ENCODE measurements around the gene CFAP68. TPM values are rescaled to one million over a fixed set of nuclear protein-coding genes. Genes with fewer than 3 reads are reported as not detected.

Gene CFAP68
- total RNA-seq (10 to 100 TPM; 12.0 to 18.6 (median 16.7) TPM), total RNA-seq (4.1 to 15.2 (median 10.9) reads per million in 29 experiments)
- total RNA-seq (2013): 31.6 TPM

GRCh38 chr11:111878849-111879636 lies at the start of gene CFAP68, which contains the start of gene FDXACB1:
Gene CFAP68 (plus strand): TSS chr11:111879541. CDS start chr11:111879561, 20 bp downstream.
Gene FDXACB1 (minus strand): TSS chr11:111879165. CDS start chr11:111879132, 33 bp downstream.
- Histone ChIP-seq H3K27ac (ENCODE audit: low read length) (peak within 1 kb of the TSS; percentile 98), H3K4me1 (ENCODE audit: control insufficient read depth in 1 of 2, extremely low read depth in 1 of 2, insufficient read depth in 2 of 2, low read length in 2 of 2) (peaks cover 2 to 12% of the 10 kb centered on the region in 2 experiments), H3K27me3 (replicated peaks in 1 of 2; ENCODE audit: control insufficient read depth in 2 of 2, extremely low read depth in 1 of 2, insufficient read depth in 2 of 2, low read length in 1 of 2) (no peaks in the 10 kb centered on the region), H3K4me3 (ENCODE audit: control insufficient read depth in 1 of 2, extremely low read depth in 1 of 2, low read length in 1 of 2) (peak within 1 kb of the TSS; percentile 78 to 80), H3K9me3 (no peaks in the 10 kb centered on the region), H3K36me3 (ENCODE audit: control insufficient read depth in 2 of 2, extremely low read depth in 1 of 2, insufficient read depth in 1 of 2, low read length in 1 of 2) (peaks cover 0 to 23% of the 10 kb centered on the region in 2 donors)
- H3K27ac Mint-ChIP-seq: peak within 1 kb of the TSS; percentile 97 to 98
- POLR2A ChIA-PET: no interaction called here
- ATAC-seq (replicated peaks in 1 of 4) (peak; percentile 85 to 91 (median 87)), DNase-seq (peak; percentile 91 to 98 (median 95))
- 0% methylated on average over 49 of the region's 55 CpGs for WGBS (ENCODE audit: insufficient coverage)
- no peaks in the 10 kb centered on the region for H3K9me3 Mint-ChIP-seq
- H3K36me3 Mint-ChIP-seq: peaks cover 18% of the 10 kb centered on the region
- CTCF ChIA-PET: interaction anchor here (0.7 to 4.2 kb wide), 4 partner anchors 8 to 127 kb away, joined by 3 to 13 read pairs (median 3); partner anchors contain the start of gene ALG9 (in 1 of the 2)
- no peaks in the 10 kb centered on the region for H3K27me3 Mint-ChIP-seq
- peak within 1 kb of the TSS; percentile 81 to 91 (median 91) for H3K4me3 Mint-ChIP-seq
- peaks cover 16 to 25% (median 22%) of the 10 kb centered on the region in 3 donors for H3K4me1 Mint-ChIP-seq

- H3K4me3 ChIP-seq (ENCODE audit: control insufficient read depth in 1 of 2, extremely low read depth in 1 of 2, low read length in 1 of 2): no peak overlapping the region
- no peaks in the 10 kb centered on the region for H3K9me3 Mint-ChIP-seq
- H3K4me3 Mint-ChIP-seq: no peak overlapping the region
- no peak overlapping the region for H3K27ac ChIP-seq (ENCODE audit: low read length)
- H3K9me3 ChIP-seq: no peaks in the 10 kb centered on the region
- ChIA-PET POLR2A (no interaction called here), CTCF (interaction anchor here in 1 of 2 donors (1.1 to 1.4 kb wide), 4 partner anchors 8 to 267 kb away, joined by 3 to 7 read pairs (median 4); no protein-coding TSS in a partner anchor)
- no peak for DNase-seq
- 100% methylated on average over 3 of the region's 4 CpGs for WGBS (ENCODE audit: insufficient coverage)
- no peaks in the 10 kb centered on the region for H3K27me3 ChIP-seq (replicated peaks in 1 of 2; ENCODE audit: control insufficient read depth in 2 of 2, extremely low read depth in 1 of 2, insufficient read depth in 2 of 2, low read length in 1 of 2)
- H3K36me3 ChIP-seq (ENCODE audit: control insufficient read depth in 2 of 2, extremely low read depth in 1 of 2, insufficient read depth in 1 of 2, low read length in 1 of 2): peaks cover 12 to 63% of the 10 kb centered on the region in 2 donors
- H3K4me1 ChIP-seq (ENCODE audit: control insufficient read depth in 1 of 2, extremely low read depth in 1 of 2, insufficient read depth in 2 of 2, low read length in 2 of 2): no peaks in the 10 kb centered on the region
- peaks cover 63% of the 10 kb centered on the region for H3K36me3 Mint-ChIP-seq
- H3K4me1 Mint-ChIP-seq: no peaks in the 10 kb centered on the region
- H3K27me3 Mint-ChIP-seq: no peaks in the 10 kb centered on the region
- ATAC-seq (replicated peaks in 1 of 4): no peak
- H3K27ac Mint-ChIP-seq: no peak overlapping the region
Measured at GRCh38 chr11:111833524-111833923, 45.8 kb upstream of the CFAP68 start.

- Histone ChIP-seq H3K4me3 (ENCODE audit: control insufficient read depth in 1 of 2, extremely low read depth in 1 of 2, low read length in 1 of 2) (no peak overlapping the region), H3K9me3 (no peaks in the 10 kb centered on the region), H3K4me1 (ENCODE audit: control insufficient read depth in 1 of 2, extremely low read depth in 1 of 2, insufficient read depth in 2 of 2, low read length in 2 of 2) (no peaks in the 10 kb centered on the region), H3K27ac (ENCODE audit: low read length) (no peak overlapping the region), H3K36me3 (ENCODE audit: control insufficient read depth in 2 of 2, extremely low read depth in 1 of 2, insufficient read depth in 1 of 2, low read length in 1 of 2) (peaks cover 9 to 61% of the 10 kb centered on the region in 2 donors), H3K27me3 (replicated peaks in 1 of 2; ENCODE audit: control insufficient read depth in 2 of 2, extremely low read depth in 1 of 2, insufficient read depth in 2 of 2, low read length in 1 of 2) (no peaks in the 10 kb centered on the region)
- no peaks in the 10 kb centered on the region for H3K4me1 Mint-ChIP-seq
- ATAC-seq (replicated peaks in 1 of 4) (no peak), DNase-seq (no peak)
- no peak overlapping the region for H3K4me3 Mint-ChIP-seq
- POLR2A ChIA-PET: interaction anchor here in 1 of 2 donors (0.6 kb wide), 1 partner anchor 239 kb away, joined by 3 read pairs; no protein-coding TSS in a partner anchor
- no peak overlapping the region for H3K27ac Mint-ChIP-seq
- CTCF ChIA-PET: interaction anchor here (0.5 to 1.3 kb wide), 4 partner anchors 12 to 30 kb away, joined by 3 to 4 read pairs (median 3); no protein-coding TSS in a partner anchor
- H3K9me3 Mint-ChIP-seq: no peaks in the 10 kb centered on the region
- WGBS (ENCODE audit: insufficient coverage): 94% methylated on average over 2 of the region's 3 CpGs
- H3K36me3 Mint-ChIP-seq: peaks cover 58% of the 10 kb centered on the region
- H3K27me3 Mint-ChIP-seq: no peaks in the 10 kb centered on the region
Measured at GRCh38 chr11:111834432-111835163, 44.7 kb upstream of the CFAP68 start.

- Mint-ChIP-seq H3K27me3 (no peaks in the 10 kb centered on the region), H3K4me3 (no peak overlapping the region), H3K4me1 (no peaks in the 10 kb centered on the region), H3K9me3 (no peaks in the 10 kb centered on the region), H3K27ac (no peak overlapping the region), H3K36me3 (peaks cover 51% of the 10 kb centered on the region)
- ChIA-PET CTCF (interaction anchor here (0.6 to 1.3 kb wide), 4 partner anchors 11 to 28 kb away, joined by 3 to 4 read pairs (median 4); no protein-coding TSS in a partner anchor), POLR2A (no interaction called here)
- DNase-seq: no peak
- no peak overlapping the region for H3K4me3 ChIP-seq (ENCODE audit: control insufficient read depth in 1 of 2, extremely low read depth in 1 of 2, low read length in 1 of 2)
- H3K36me3 ChIP-seq (ENCODE audit: control insufficient read depth in 2 of 2, extremely low read depth in 1 of 2, insufficient read depth in 1 of 2, low read length in 1 of 2): peaks cover 6 to 63% of the 10 kb centered on the region in 2 donors
- no peaks in the 10 kb centered on the region for H3K27me3 ChIP-seq (replicated peaks in 1 of 2; ENCODE audit: control insufficient read depth in 2 of 2, extremely low read depth in 1 of 2, insufficient read depth in 2 of 2, low read length in 1 of 2)
- no peaks in the 10 kb centered on the region for H3K9me3 ChIP-seq
- no peak overlapping the region for H3K27ac ChIP-seq (ENCODE audit: low read length)
- H3K4me1 ChIP-seq (ENCODE audit: control insufficient read depth in 1 of 2, extremely low read depth in 1 of 2, insufficient read depth in 2 of 2, low read length in 2 of 2): no peaks in the 10 kb centered on the region
- no peak for ATAC-seq (replicated peaks in 1 of 4)
- 100% methylated on average over 2 of the region's 7 CpGs for WGBS (ENCODE audit: insufficient coverage)
Measured at GRCh38 chr11:111835665-111836064, 43.7 kb upstream of the CFAP68 start.

GRCh38 chr11:111836162-111836561 lies 43.2 kb upstream of the CFAP68 start:
- H3K27ac Mint-ChIP-seq: no peak overlapping the region
- no peak overlapping the region for H3K4me3 Mint-ChIP-seq
- no peak for DNase-seq
- POLR2A ChIA-PET: no interaction called here
- H3K9me3 ChIP-seq: no peaks in the 10 kb centered on the region
- H3K9me3 Mint-ChIP-seq: no peaks in the 10 kb centered on the region
- no peaks in the 10 kb centered on the region for H3K27me3 Mint-ChIP-seq
- H3K27ac ChIP-seq (ENCODE audit: low read length): no peak overlapping the region
- no CpG with 5 or more reads among the region's 1 CpG for WGBS (ENCODE audit: insufficient coverage)
- H3K4me1 ChIP-seq (ENCODE audit: control insufficient read depth in 1 of 2, extremely low read depth in 1 of 2, insufficient read depth in 2 of 2, low read length in 2 of 2): no peaks in the 10 kb centered on the region
- ATAC-seq (replicated peaks in 1 of 4): no peak
- H3K4me3 ChIP-seq (ENCODE audit: control insufficient read depth in 1 of 2, extremely low read depth in 1 of 2, low read length in 1 of 2): no peak overlapping the region
- peaks cover 51% of the 10 kb centered on the region for H3K36me3 Mint-ChIP-seq
- peaks cover 0 to 2% (median 0%) of the 10 kb centered on the region in 3 donors for H3K4me1 Mint-ChIP-seq
- H3K36me3 ChIP-seq (ENCODE audit: control insufficient read depth in 2 of 2, extremely low read depth in 1 of 2, insufficient read depth in 1 of 2, low read length in 1 of 2): peaks cover 6 to 62% of the 10 kb centered on the region in 2 donors
- CTCF ChIA-PET: no interaction called here
- H3K27me3 ChIP-seq (replicated peaks in 1 of 2; ENCODE audit: control insufficient read depth in 2 of 2, extremely low read depth in 1 of 2, insufficient read depth in 2 of 2, low read length in 1 of 2): no peaks in the 10 kb centered on the region

- Histone ChIP-seq H3K27me3 (replicated peaks in 1 of 2; ENCODE audit: control insufficient read depth in 2 of 2, extremely low read depth in 1 of 2, insufficient read depth in 2 of 2, low read length in 1 of 2) (no peaks in the 10 kb centered on the region), H3K4me1 (ENCODE audit: control insufficient read depth in 1 of 2, extremely low read depth in 1 of 2, insufficient read depth in 2 of 2, low read length in 2 of 2) (no peaks in the 10 kb centered on the region), H3K4me3 (ENCODE audit: control insufficient read depth in 1 of 2, extremely low read depth in 1 of 2, low read length in 1 of 2) (no peak overlapping the region), H3K27ac (ENCODE audit: low read length) (no peak overlapping the region), H3K36me3 (ENCODE audit: control insufficient read depth in 2 of 2, extremely low read depth in 1 of 2, insufficient read depth in 1 of 2, low read length in 1 of 2) (peaks cover 6 to 62% of the 10 kb centered on the region in 2 donors), H3K9me3 (no peaks in the 10 kb centered on the region)
- Mint-ChIP-seq H3K36me3 (peaks cover 47% of the 10 kb centered on the region), H3K27me3 (no peaks in the 10 kb centered on the region), H3K9me3 (no peaks in the 10 kb centered on the region), H3K27ac (no peak overlapping the region), H3K4me3 (no peak overlapping the region), H3K4me1 (peaks cover 0 to 5% (median 2%) of the 10 kb centered on the region in 3 donors)
- WGBS (ENCODE audit: insufficient coverage): 80% methylated on average over 1 of the region's 1 CpG
- DNase-seq: no peak
- CTCF ChIA-PET: no interaction called here
- no peak for ATAC-seq (replicated peaks in 1 of 4)
- POLR2A ChIA-PET: no interaction called here
Measured at GRCh38 chr11:111836721-111837120, 42.6 kb upstream of the CFAP68 start.
